GM19351 (cell line): Measurements from ENCODE around the gene UVSSA.

Experiments
- ATAC-seq: cut with Tn5 transposase; IDR thresholded peaks from one replicate; pipeline ENCODE4 v1.9.1; 2021; ENCODE audit warnings: mild to moderate bottlenecking, moderate library complexity; ENCODE audit not compliant: unreplicated experiment

UVSSA gene, protein sequence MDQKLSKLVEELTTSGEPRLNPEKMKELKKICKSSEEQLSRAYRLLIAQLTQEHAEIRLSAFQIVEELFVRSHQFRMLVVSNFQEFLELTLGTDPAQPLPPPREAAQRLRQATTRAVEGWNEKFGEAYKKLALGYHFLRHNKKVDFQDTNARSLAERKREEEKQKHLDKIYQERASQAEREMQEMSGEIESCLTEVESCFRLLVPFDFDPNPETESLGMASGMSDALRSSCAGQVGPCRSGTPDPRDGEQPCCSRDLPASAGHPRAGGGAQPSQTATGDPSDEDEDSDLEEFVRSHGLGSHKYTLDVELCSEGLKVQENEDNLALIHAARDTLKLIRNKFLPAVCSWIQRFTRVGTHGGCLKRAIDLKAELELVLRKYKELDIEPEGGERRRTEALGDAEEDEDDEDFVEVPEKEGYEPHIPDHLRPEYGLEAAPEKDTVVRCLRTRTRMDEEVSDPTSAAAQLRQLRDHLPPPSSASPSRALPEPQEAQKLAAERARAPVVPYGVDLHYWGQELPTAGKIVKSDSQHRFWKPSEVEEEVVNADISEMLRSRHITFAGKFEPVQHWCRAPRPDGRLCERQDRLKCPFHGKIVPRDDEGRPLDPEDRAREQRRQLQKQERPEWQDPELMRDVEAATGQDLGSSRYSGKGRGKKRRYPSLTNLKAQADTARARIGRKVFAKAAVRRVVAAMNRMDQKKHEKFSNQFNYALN

DNA sequence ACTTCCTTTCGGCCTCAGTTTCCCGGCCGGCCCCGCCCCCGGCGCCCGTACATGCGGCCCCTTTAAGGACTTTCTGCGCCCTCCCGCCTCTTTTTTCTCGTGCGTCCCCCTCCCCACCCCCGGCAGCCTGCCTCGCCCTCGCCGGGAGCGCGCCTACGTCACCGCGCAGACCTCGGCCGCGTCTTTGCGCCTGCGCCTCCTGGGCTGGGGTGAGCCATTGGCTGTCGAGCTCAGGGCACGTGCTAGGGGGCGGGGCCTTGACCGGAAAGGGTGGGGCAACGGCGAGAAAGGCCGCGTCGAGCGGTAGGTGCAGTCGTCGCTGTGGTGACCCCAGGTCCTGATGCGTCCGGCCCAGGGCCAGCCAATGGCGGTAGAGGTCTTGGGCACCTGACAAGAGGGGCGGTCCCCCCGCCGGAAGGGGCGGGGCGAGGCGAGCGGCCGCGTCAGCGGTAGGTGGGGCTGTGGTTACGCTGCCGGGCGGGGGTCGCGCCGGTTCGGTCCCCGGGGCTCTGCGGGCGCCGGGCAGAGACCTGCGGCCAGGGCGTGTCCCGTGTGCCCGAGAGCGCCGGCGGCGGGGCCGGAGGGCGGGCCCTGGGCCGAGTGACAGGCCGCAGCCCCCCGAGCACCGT, at the start of gene UVSSA:
UVSSA (plus strand) TSS at position 428 of the 629 bp plus-strand sequence. CDS start 884 bp downstream, outside the sequence.
- ATAC-seq: peak; percentile 92

DNA sequence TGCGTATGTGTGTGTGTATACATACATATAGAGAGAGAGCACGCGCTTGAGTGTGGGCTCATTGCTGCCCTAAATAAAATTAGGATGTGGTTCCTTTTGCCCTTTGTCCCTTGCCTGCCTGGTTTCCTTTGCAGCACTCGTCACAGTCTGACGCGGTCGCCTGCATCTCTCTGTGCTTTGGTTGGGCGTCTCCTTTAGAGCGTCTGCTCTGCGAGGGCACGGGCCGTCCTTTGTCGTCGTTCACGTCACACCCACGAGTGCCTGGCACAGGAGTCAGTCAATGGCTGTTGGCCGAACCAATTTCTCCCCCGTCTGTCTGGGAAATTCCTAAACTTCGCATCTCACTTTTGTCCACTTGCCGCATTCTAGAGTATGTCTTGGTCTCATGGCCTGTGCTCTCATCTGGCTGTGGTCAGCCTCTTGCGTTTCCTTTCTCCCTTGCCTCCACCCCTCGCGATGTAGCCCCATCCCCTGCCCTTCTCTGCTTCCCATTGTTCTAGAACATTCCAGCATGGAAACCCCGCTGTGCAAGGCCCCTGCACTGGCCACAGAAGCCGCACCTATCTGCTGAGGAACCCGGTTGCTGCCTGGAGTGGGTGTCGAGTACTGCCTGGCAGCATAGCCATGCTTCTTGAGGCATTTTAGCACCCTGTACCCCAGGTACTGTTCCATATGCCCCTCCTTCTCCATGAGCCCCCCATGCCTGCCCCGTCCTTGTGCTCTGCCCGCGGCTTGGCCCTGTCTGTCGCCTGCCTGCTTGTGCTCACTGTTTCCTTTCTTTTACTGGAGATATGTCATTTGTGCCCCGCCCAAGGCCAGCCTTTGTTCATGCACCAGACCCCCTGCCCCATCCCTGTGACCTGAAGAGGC, 49.3 kb upstream of the UVSSA start:
- ATAC-seq: no peak

DNA sequence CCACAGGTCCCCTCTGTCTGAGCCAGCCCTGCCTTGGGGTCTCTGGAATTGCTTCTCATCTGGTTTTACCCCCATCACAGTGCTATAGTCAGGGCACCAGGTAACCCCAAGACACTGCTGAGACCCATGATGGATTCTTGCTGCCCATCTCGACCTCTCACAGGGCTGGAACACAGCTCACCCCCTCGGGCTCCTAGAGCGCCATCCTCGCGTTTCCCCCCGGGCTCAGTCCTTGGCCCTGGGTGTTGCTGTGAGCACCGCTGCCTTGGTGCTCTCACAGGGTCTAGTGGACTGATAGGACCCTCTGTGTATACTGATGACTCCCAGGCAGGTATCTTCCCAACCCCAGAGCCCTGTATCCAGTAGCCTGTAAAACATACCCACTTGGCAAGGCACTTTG, 48.5 kb upstream of the UVSSA start:
- no peak for ATAC-seq

DNA sequence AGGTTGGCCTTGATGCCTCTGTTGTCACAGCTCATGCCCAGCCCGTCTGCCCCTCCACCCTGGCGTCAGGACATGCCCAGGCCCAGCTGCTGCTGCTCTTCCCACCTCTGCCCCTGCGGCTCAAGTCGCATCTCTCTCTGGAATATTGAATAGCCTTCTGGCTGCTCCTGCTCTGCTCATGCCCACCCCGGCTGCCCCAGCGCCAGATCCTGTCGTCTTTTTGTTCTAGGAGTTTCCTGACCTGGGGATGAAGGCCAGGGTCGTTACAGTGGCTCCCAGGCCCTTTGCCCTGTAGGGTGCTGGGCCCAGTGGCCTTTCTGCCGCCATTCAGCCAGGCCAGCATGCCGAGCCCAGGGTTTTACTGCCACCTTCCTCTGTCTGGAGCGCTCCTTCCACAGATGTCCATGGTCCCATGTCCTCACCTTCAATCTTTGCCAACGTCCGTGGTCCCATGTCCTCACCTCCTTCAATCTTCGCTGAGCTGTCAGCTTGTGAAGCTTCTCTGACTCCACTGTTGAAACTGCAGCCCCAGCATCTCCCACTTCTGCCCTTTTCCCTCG, 47.6 kb upstream of the UVSSA start:
- no peak for ATAC-seq

DNA sequence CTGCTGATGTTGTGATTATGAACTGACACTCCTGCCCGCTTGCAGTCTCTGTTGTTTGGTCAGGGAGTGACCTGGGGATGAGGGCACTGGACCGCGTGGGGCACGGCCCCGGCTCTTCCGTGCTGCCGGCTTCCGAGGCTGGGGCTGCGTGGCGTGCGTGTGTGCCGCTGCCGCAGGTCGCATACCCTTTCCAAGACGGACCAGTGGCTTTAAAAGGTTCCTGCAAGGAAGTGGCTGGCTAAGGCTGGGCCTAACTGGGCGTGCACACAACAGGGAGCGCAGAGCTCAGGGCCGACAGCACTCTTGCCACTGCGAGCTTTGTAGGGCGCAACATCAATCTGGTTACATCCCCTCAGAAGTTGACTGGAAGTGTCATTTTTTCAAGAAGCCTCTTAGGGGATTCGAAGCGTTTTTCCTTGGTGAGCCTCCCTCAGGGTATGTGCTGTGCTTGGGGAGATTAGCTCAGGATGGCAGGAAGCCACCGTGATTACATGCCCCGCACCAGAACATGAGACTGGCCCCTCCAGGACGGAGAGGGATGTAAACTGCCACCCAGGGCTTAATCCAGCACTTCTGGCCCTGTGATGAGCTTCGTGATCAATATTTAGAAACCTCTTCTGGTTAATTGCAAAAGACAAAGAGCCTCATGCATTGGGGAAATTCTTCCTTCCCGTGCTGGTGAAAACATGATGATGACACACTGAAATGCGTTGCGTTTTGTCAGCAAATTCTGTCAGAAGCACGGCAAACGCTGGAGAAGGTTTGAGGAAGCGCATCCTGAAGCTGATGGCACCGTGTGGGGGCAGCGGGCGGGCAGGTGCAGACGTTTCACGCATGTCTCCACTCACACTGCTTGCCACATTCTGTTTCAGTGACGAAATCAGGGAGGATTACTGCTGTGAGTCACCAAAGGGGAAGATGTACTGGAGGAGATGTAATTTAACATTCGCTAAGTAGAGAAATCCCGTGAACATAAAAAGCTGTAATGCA, 46.2 kb upstream of the UVSSA start:
- no peak for ATAC-seq

DNA sequence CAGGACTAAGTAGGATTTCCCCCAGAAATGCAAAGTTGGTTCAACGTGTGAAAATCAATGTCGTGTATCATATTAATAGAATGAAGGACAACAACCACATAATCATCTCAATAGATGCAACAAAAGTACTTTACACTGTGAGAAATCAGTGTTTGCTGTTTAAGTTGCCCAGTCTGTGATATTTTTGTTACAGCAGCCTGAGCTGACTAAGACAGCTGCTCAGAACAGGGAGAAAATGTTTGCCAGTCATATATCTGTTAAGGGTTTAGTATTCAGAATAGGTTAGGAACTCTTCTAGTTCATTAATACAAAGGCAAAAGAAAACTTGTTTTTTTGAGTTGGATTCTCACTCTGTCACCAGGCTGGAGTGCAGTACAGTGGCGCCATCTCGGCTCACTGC, 44.8 kb upstream of the UVSSA start:
- ATAC-seq: no peak

DNA sequence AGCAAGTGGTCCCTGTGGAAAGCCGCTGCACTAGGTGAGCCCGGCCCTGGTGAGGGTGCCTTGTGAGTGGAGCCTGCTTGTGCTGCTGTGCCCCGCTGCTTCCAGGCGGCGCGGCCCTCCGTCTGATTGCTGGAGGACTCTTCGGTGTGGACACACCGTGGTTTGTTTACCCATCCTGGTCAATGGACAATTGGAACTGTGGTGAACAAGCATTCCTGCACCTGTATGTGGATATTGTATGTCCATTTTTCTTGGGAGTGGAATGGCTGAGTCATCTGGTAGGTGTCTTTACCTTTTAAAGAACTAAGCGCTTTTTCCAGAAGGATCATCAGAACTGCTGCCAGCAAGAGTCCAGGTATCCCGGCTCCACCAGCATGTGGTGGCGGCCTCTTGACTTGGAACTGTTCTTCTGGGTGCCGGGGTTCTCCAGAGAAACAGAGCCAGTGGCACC, 41.7 kb upstream of the UVSSA start:
- ATAC-seq: no peak

DNA sequence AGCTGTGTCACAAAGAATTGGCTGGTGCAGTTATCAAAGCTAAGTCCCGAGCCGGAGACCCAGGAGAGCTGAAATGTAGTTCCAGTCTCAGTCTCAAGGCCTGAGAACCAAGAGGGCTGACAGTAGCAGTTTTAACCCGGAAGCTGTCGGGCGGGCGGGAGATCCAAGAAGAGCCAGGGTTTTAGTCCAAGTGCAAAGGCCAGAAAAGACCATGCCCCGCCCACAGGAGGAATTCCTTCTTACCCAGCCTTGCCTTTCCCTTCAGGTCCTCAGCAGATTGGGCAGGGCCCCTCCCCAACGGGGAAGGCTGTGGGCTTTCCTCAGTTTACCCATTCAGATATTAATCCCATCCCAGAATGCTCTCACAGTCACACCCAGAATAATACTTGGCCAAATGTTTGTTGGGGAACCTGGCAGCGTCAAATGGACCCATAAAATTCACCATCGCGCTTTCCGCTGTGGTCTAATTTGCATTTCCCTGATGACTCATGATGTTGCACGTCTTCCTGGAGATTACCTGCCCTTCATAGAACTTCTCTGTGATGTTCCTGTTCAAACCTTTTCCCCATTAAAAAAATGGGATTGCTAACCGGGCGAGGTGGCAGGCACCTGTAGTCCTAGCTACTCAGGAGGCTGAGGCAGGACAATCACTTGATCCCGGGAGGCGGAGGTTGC, 41.1 kb upstream of the UVSSA start:
- no peak for ATAC-seq

DNA sequence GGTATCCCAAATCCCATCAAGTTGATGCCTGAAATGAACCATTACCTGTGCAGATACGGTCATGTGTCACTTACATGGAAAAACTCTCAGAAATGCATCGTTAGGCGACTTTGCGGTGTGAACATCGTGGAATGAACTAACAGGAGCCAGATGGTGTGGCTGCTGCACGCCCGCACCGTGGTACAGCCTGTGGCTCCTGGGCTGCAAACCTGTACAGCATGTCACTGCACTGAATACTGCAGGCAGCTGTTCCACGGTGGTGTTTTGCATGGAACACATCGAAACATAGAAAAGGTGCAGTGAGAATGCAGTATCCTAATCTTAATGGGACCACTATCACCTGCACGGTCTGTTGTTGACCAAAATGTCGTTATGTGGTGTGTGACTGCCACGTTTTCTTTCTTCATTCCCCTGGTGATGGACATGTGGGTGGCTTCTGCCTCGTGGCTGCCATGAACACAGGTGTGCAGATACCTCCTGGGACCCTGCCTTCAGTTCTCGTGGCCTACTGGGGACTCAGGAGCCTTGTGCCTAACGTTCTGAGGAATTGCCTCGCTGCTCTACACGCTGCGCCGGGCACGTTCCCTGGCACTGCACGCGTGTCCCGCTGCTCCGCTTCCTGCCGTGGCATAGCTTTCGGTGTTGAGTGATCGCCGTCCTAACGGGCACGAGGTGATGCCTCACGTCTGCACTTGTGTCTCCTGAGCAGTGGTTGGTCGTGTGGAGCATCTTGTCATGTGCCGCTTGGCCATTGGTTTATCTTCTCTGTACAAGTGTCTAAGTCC, 38.9 kb upstream of the UVSSA start:
- no peak for ATAC-seq

DNA sequence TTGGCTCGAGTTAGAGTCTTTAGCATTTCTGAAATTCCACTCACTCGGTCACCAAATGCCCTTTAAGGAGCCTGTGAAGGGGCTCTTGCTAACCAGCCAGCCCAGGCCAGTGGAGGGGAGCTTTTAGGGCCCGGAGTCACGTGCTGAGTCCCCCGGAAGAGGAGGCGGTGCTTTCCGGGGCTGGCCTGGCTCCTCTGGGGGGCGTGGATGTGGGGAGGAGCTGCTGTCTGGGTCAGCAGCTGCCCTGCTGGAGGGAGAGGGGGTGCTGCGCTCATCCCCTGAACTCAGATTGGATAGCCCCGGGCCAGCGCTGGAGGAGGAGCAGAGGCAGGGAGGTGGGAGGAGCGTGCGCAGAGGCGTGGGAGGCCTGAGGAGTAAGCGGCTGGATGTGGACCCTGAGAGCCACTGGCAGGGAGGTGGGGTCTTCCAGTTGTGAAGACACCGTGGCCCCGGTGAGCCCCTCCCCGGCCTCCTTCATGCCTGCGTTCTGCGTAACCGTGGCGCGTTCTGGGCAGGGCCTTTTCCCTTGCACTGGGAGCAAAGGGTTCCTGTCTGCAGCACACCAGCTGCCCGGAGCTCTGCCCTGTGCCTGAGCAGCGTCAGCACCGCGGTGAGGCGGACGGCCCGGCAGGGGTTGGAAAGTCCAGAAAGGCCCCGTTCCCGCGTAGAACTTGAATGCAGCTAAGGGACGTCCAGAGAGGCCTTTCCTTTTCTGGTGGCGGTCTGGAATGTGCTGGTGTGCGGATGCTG, 37.6 kb upstream of the UVSSA start:
- peak; percentile 88 for ATAC-seq

DNA sequence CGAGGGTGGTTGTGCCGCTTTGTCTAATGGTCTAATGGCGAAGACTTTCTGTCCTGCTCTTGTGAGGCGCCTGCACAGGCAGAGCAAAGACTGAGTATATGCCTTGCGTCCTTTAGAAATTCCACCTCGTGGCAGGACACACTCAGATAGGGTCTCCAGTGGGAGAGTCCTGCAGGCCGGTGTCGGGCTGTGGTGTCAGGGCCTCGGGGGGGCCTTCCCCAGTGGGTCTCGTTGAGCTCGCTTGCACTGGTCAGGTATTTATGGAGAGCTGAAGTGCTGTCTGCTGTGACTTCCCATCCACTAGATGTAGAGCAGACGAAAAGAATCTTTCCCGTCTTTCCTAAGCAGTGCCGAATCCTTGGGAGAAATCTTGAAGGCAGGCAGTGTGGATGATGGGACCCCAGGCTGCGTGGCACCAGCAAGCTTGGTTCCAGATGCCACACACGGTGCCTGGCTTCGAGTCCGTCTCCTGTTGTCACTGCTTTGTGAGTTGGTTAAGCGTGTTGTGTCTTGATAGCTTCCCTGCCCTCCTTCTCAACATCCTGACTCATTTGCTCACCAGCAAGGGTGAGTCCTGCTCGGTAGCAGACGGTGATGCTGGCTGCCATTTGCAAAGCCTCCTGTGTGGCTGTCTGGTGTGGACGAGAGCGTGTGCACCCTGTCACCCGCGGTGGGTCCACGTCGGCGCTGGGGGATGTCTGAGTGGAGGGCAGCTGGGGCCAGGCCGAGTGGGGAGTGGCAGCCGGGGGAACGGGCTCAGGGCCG, 36.8 kb upstream of the UVSSA start:
- ATAC-seq: no peak

DNA sequence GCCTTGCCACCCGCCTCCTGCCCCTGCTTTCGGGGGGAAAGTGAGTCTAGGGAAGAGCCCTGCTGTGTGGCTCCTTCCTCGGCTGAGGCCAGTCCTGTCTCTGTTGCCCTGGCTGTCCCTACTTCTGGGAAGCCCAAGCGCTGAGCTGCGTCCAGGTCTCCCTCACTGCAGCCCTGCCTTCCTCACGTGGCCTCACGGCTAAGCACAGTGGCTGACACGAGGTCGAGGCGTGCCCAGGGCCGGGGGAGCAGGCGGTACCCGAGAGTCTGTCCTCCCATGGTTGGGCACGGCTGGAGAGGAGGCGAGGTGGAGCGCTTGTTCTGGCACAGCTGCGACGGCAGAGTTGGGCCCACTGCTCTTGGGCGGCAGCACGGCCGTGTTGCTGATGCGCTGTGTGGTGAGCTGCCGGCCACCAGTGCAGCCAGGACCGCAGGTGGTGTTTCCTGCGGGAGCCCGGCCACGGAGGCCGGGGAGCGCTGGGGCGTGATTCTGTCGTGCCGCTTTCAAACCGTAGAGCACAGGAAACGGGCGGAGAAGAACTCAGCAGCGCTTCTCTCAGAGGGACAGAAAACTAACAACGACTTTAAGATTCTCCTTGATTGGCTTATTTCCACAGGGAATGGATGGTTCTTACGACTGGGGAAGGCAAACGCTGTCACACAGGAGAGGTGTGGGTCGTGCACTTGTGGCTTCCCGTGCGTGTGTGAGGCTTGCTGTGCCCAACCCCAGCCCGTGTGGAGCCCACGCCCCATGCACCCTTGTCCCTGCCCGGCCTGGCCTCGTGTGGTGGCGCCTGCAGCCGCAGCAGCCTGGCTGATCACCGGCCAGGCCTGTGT, 36.0 kb upstream of the UVSSA start:
- no peak for ATAC-seq

DNA sequence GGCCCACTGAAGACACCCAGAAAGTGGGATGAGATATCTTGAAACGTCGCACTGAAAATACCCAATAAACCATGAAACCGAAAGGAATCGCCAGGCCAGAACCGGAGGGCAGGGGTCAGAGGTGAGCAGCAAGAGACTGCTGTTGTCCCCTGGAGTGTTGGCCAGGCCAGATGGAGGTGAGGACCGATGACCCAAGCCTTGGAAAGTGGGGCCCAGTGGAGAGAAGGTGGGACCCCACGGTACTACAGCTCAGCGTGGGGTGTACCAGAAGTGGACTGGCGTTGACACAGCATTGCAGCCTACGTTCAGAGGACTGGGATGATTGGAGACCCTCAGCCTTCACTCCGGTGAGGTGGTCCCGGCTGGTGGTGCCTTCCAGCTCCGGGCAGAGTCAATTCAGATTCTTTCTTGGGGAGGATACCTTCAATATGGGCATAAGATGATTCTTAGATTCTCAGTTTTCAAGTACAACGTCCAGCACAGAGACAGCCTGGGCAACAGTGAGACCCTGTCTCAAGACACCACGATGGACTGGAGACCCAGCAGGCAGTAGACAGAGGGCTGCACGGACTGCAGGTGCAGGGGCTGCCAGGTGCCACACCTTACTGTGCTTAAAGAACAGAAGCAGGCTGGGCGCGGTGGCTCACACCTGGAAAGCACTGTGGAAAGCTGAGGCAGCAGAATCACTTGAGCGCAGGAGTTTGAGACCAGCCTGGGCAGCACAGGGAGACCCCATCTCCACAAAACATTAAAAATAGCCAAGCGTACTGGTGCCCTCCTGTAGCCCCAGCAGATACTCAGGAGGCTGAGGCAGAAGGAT, 34.0 kb upstream of the UVSSA start:
- no peak for ATAC-seq

DNA sequence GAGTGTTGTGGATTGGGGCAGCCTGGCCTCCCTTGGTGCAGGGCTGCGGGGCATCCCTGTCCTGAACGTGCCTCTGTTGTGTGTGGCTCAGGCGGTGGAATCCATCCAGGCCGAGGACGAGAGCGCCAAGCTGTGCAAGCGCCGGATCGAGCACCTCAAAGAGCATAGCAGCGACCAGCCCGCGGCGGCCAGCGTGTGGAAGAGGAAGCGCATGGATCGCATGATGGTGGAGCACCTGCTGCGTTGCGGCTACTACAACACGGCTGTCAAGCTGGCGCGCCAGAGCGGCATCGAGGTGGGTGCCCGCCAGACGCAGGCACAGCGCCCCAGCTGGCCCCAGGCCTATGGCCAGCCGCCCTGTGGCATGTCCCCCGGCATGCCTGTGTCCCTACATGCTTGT, 31.7 kb upstream of the UVSSA start:
- ATAC-seq: no peak
